HCT116 (cell line): ENCODE measurements around the gene PTPRZ1.

Experiments used
- CEBPB ChIP-seq: IDR thresholded peaks from 2 replicates; pipeline ENCODE4 v1.6.1; 2012; ENCODE audit warnings: low read depth
- CTCF ChIP-seq, 3 experiments: fragments of 200-600 bp in 1 of 3; sonication (generic) in 1 of 3; IDR thresholded peaks in 2 of 3; conservative IDR thresholded peaks in 1 of 3; 2 replicates each; pipeline ENCODE4 v1.5.1; 2012 to 2017; ENCODE audit warnings: low read depth in 2 of 3, low read length in 2 of 3, antibody characterized with exemption in 1 of 3, borderline replicate concordance in 1 of 3, control low read depth in 1 of 3, mild to moderate bottlenecking in 1 of 3, mixed read lengths in 1 of 3, mixed run types in 1 of 3, moderate library complexity in 1 of 3; ENCODE audit not compliant: insufficient read depth in 1 of 3
- EGR1 ChIP-seq: IDR thresholded peaks from 2 replicates; pipeline ENCODE4 v1.6.1; 2012; ENCODE audit warnings: low read depth
- FOSL1 ChIP-seq: IDR thresholded peaks from 2 replicates; pipeline ENCODE4 v1.6.1; 2012; ENCODE audit warnings: low read depth
- MAX ChIP-seq: IDR thresholded peaks from 2 replicates; pipeline ENCODE4 v1.6.1; 2012
- POLR2A ChIP-seq: IDR thresholded peaks from 2 replicates; pipeline ENCODE4 v1.7.0; 2011; ENCODE audit warnings: borderline replicate concordance; ENCODE audit not compliant: insufficient read depth, insufficient read length; ENCODE audit errors: extremely low read depth
- POLR2AphosphoS5 ChIP-seq: IDR thresholded peaks from 2 replicates; pipeline ENCODE4 v1.6.1; 2011; ENCODE audit warnings: mild to moderate bottlenecking, low read depth, low read length, moderate library complexity
- SP1 ChIP-seq: IDR thresholded peaks from 2 replicates; pipeline ENCODE4 v1.6.1; 2012; ENCODE audit warnings: low read depth
- YY1 ChIP-seq: IDR thresholded peaks from 2 replicates; pipeline ENCODE4 v1.6.1; 2011; ENCODE audit warnings: low read length, low read depth, moderate library complexity, mild to moderate bottlenecking; ENCODE audit not compliant: insufficient replicate concordance; ENCODE audit errors: extremely low read depth
- ZBTB33 ChIP-seq: IDR thresholded peaks from 2 replicates; pipeline ENCODE4 v1.6.1; 2011; ENCODE audit warnings: mild to moderate bottlenecking, low read length, moderate library complexity; ENCODE audit not compliant: insufficient replicate concordance; ENCODE audit errors: extremely low read depth

GRCh38 chr7:121938429-121938996 lies 65.6 kb downstream of the PTPRZ1 start:
- TF ChIP-seq CTCF (IDR thresholded peaks at IDR 0.05 in 2 of 3, conservative IDR thresholded peaks at IDR 0.05 in 1 of 3; ENCODE audit: borderline replicate concordance in 1 of 3, insufficient read depth in 1 of 3, low read depth in 2 of 3, low read length in 2 of 3) (no peak), YY1 (no peak), SP1 (no peak), POLR2AphosphoS5 (no peak), POLR2A (no peak), EGR1 (no peak), FOSL1 (no peak), MAX (no peak), CEBPB (no peak), ZBTB33 (no peak)
